ENCODE measurements around the gene ASPRV1. TPM values are rescaled to one million over a fixed set of nuclear protein-coding genes. Genes with fewer than 3 reads are reported as not detected.
A peak's percentile ranks its signal among the peaks of the same experiment; 100 is the strongest.

ASPRV1 gene
- total RNA-seq, 2 donors from 2014 or later = 1.2 to 1.3 TPM

DNA sequence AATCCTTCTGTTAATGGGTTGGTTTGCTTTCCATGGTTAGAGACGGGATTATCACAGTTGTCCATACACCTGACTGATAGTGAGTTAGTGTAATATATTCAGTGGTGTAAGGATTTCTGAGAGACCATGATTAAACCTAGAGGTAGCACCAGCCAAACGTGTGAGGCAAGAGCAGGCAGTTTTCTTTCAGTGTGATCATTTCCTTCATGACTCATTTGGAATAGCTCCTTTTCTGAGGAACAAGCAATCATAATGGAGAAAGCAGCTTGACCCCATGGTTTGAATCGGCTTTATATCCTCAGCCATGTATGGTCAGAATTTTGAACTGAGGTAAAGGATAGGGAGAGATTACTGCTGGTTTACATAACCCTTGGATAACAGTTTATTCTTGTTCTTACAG, 43.6 kb downstream of the ASPRV1 start:
- peak; percentile 44 for DNase-seq
- ATAC-seq = no peak

DNA sequence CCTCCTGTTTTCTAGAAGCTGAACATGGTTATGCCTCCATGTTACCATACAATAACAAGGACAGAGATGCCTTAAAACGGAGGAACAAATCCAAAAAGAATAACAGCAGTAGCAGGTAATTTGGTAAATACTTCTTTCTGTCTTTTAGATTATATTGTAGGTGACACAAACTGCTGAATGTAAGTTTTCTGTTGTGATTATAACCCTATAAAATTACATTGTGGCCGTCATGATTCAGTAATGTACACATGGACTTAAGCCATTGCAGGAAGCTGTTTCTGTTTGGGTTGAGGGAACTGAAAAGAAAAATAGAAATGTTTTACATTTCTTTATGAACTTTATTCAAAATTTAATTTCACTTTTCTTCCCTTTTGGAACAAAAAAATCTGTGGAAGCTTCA, 45.3 kb downstream of the ASPRV1 start:
- intact Hi-C loops (cut with DNase I) = loop anchor here in 1 of 2 donors (5.0 kb wide), 1 partner anchor 166 kb away; no protein-coding TSS in a partner anchor
- ATAC-seq (no peak), DNase-seq (no peak)

More for the DNA sequence above, 43.6 kb downstream of the ASPRV1 start:
- intact Hi-C loops (cut with DNase I) = loop anchor here in 1 of 2 donors (5.0 kb wide), 1 partner anchor 164 kb away; no protein-coding TSS in a partner anchor

DNA sequence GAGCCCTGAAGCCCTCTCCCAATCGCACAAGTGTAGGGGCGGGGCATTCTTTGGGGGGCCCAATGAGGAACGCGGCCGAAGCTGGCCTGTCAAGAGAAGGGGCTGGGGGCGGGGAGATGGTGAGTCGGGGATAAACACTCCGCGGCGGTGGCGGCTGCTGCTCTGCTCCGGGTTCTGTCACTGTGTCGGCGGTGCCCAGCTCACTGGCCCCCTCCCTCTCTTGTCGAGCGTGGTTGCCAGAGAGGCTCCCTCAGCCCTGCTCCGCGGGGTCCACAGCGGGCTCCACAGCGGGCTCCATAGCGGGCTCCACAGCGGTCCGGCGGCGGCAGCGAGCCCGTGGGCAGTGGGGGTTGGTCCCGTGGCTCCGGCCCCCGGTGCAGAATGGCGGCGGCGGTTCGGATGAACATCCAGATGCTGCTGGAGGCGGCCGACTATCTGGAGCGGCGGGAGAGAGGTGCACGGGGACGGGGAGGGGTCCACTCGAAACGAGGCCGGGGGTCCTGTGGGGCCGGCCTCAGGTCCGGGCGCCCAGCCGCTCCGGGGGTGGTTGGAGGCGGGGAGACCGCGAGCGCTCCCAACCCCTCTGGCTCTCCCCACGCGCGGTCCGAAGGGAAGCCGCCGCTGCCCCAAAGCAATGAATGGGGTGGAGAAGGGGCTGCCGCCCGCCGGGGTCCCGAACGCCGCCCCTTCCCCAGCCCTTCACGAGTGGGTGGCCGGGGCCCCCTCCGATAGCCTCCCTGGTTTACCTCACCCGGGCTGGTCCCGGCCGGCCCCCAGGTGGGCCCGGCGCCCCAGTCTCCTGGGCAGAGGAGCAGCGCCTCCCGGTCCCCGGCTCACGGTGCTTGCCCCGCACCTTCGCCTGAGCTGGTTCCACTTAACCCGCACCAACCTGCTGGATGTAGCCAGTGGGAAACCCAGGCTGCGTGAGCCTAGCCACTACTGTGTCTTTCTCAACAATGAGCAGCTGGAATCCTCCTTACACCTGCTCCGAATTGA, 46.2 kb downstream of the ASPRV1 start, which contains the start of gene MXD1:
TSS of gene MXD1 (plus strand) at position 160 of the 996 bp plus-strand sequence. CDS start at position 382, 222 bp downstream.
- peak; percentile 36 for DNase-seq
- intact Hi-C loops (cut with DNase I) = loop anchor here (5.0 kb wide), 3 partner anchors 157 to 387 kb away; partner anchors contain the start of gene FAM136A (in 1 of the 2)
- peak in 1 of 2 donors; percentile 1 for ATAC-seq

DNA sequence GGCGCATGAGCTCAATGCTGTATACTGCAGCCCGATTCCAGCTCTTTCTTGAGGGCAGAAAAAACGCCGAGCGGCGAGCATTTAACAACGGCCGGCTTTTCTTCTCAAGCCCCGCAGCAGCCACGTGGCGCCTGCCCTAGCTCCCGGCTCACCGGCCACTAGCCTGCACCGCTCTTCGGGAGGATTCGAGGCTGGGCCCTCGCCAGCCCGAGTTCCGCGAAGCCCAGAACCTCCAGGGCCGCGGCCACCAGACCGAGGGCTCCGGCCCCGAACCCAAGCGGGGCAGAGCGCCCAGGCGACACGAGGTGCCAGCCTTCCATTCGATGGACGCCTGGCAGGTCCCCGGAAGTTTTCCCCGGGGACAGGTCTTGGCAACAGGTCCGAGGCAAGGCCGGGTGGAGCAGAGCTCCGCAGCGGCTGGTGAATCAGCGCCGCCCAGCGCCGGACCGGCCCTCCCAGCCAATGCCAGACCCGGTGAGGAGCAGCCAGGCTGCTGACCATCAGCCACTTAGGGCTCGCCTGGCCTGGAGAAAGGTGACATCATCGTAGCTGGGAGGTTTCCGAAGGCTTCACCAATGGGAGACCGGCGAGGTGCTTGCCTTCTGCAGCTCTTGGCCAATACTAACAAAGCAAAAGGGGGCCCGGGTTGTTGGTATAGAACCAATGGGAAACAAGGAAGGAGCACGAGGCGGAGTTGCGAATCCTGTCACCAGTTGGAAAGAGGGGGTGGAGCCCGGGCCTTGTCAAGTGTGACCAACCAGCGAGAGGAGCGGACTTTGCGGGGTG, 47.1 kb downstream of the ASPRV1 start:
- intact Hi-C loops (cut with DNase I) = loop anchor here (5.0 kb wide), 3 partner anchors 158 to 388 kb away; partner anchors contain the start of gene FAM136A (in 1 of the 2)
- ATAC-seq (peak; percentile 94 to 96), DNase-seq (peak; percentile 100)

GRCh38 chr2:69911985-69912563, 49.4 kb downstream of the ASPRV1 start:
- intact Hi-C loops (cut with DNase I) = loop anchor here (5.0 kb wide), 3 partner anchors 160 to 390 kb away; partner anchors contain the start of gene FAM136A (in 1 of the 2)
- DNase-seq (no peak), ATAC-seq (no peak)

Other genes with a start within 250 kb of the ASPRV1 start
- 10 to 100 TPM; 41.3 to 50.4 TPM for gene ANXA4, start 219.5 kb downstream of the ASPRV1 start, total RNA-seq
- 1 to 10 TPM; 4.8 to 7.1 TPM for gene GMCL1, start 132.0 kb downstream of the ASPRV1 start, total RNA-seq
- gene SNRNP27, start 67.7 kb downstream of the ASPRV1 start, total RNA-seq = 10 to 100 TPM; 44.1 to 60.2 TPM
- gene MXD1, start 46.5 kb downstream of the ASPRV1 start, total RNA-seq = 1 to 10 TPM; 6.2 to 9.6 TPM
- gene PCBP1, start 125.8 kb upstream of the ASPRV1 start, total RNA-seq = 100 to 1,000 TPM; 230 to 248 TPM
- gene C2orf42, start 229.4 kb upstream of the ASPRV1 start, total RNA-seq = 10 to 100 TPM; 10.9 to 14.4 TPM

All from left cardiac atrium (tissue), 4 donors.